Tibial artery (tissue), 4 donors: ENCODE results near the gene C16orf96.

Source experiments
- DNase-seq, 2 donors: peaks; one replicate each; pipeline ENCODE4 v3.0.0-alpha.2; 2019
- H3K27ac ChIP-seq, 2 donors: fragments of 200-600 bp; sonication (generic) in 1 of 2; 1 replicate in 1 of 2; 2 replicates in 1 of 2; pipeline ENCODE4 v1.5.1; 2018 to 2019; ENCODE audit warnings: mild to moderate bottlenecking in 1 of 2
- H3K27me3 ChIP-seq, 2 donors: fragments of 200-600 bp; sonication (generic) in 1 of 2; one replicate each; pipeline versions ENCODE4 v1.5.1 to v1.6.0; 2016 to 2019
- H3K36me3 ChIP-seq, 3 donors: fragments of 200-600 bp; sonication (generic) in 2 of 3; one replicate each; pipeline ENCODE4 v1.5.1; 2016 to 2019; ENCODE audit warnings: mild to moderate bottlenecking in 2 of 3
- H3K4me1 ChIP-seq, 4 donors: fragments of 200-600 bp; sonication (generic) in 2 of 4; 1 replicate in 3 of 4; 2 replicates in 1 of 4; pipeline ENCODE4 v1.5.1; 2016 to 2019
- H3K4me3 ChIP-seq, 2 donors: fragments of 200-600 bp; sonication (generic) in 1 of 2; 1 replicate in 1 of 2; 2 replicates in 1 of 2; pipeline ENCODE4 v1.5.1; 2018 to 2019; ENCODE audit warnings: mild to moderate bottlenecking in 2 of 2
- H3K9me3 ChIP-seq, 3 donors: fragments of 200-600 bp; sonication (generic) in 1 of 3; one replicate each; pipeline ENCODE4 v1.5.1; 2016 to 2019
- intact Hi-C: fragments of 100-400 bp; cut with DNase I; formaldehyde crosslinking; loops from one replicate; pipeline ENCODE4 v1.15.0; 2023; ENCODE audit warnings: low total_unique reads
- TF ChIP-seq, protein P1 (sequence below), 2 experiments: fragments of 200-600 bp in 1 of 2; fragments of 450-650 bp in 1 of 2; IDR thresholded peaks; one replicate each; pipeline ENCODE4 v1.5.1; 2017 to 2019; ENCODE audit warnings: antibody characterized with exemption in 2 of 2, mild to moderate bottlenecking in 1 of 2, moderate library complexity in 1 of 2

C16orf96 gene

DNA sequence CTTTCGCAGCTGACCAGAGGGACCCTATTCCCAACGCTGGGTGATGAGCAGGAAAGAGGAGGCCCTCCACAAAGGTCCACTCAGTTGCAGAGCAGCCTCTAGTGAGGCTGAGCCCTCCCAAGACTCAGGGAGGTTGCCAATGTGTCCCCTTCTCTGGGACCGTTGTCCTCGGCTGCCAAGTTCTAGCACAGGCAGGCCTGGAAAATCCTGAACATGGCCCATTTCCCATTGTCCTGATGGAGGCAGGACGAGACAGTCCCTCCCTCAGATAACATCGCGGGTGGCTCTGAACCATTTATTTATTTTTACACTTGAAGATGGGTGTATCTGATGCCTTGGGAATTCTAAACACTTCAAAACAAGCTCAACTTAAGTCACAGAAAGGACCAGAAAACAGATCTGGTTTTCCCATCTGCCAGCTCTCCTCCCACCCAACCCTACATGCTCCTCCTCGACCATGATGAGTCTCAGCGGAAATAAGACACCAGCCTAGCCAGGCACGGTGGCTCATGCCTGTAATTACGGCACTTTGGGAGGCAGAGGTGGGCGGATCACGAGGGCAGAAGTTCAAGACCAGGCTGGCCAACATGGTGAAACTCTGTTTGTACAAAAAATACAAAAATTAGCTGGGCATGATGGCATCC is 30.4 kb upstream of the C16orf96 start:
- no peak for DNase-seq
- no peak overlapping the region for H3K4me3 ChIP-seq
- peaks cover 0 to 16% (median 7%) of the 10 kb centered on the region in 4 donors for H3K4me1 ChIP-seq
- H3K36me3 ChIP-seq = peaks cover 0 to 19% (median 6%) of the 10 kb centered on the region in 3 donors
- H3K9me3 ChIP-seq = no peaks in the 10 kb centered on the region
- H3K27me3 ChIP-seq = no peaks in the 10 kb centered on the region
- H3K27ac ChIP-seq = no peak overlapping the region
- TF ChIP-seq, protein P1, sequence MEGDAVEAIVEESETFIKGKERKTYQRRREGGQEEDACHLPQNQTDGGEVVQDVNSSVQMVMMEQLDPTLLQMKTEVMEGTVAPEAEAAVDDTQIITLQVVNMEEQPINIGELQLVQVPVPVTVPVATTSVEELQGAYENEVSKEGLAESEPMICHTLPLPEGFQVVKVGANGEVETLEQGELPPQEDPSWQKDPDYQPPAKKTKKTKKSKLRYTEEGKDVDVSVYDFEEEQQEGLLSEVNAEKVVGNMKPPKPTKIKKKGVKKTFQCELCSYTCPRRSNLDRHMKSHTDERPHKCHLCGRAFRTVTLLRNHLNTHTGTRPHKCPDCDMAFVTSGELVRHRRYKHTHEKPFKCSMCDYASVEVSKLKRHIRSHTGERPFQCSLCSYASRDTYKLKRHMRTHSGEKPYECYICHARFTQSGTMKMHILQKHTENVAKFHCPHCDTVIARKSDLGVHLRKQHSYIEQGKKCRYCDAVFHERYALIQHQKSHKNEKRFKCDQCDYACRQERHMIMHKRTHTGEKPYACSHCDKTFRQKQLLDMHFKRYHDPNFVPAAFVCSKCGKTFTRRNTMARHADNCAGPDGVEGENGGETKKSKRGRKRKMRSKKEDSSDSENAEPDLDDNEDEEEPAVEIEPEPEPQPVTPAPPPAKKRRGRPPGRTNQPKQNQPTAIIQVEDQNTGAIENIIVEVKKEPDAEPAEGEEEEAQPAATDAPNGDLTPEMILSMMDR (IDR thresholded peaks at IDR 0.05) = no peak
- intact Hi-C loops = no loop called here

GRCh38 chr16:4529085-4530060 is 26.8 kb upstream of the C16orf96 start:
- Histone ChIP-seq H3K27ac (no peak overlapping the region), H3K9me3 (no peaks in the 10 kb centered on the region), H3K36me3 (peaks cover 0 to 17% (median 0%) of the 10 kb centered on the region in 3 donors), H3K4me1 (peaks cover 0 to 6% (median 2%) of the 10 kb centered on the region in 4 donors), H3K27me3 (no peaks in the 10 kb centered on the region), H3K4me3 (no peak overlapping the region)
- intact Hi-C loops = no loop called here
- DNase-seq = no peak
- TF ChIP-seq, protein P1 (IDR thresholded peaks at IDR 0.05) = no peak

GRCh38 chr16:4531811-4532210 is 24.3 kb upstream of the C16orf96 start:
- no peaks in the 10 kb centered on the region for H3K27me3 ChIP-seq
- H3K27ac ChIP-seq = no peak overlapping the region
- H3K4me3 ChIP-seq = no peak overlapping the region
- TF ChIP-seq, protein P1 (IDR thresholded peaks at IDR 0.05) = no peak
- H3K4me1 ChIP-seq = peaks cover 0 to 19% (median 6%) of the 10 kb centered on the region in 4 donors
- DNase-seq = no peak
- intact Hi-C loops = no loop called here
- H3K9me3 ChIP-seq = no peaks in the 10 kb centered on the region
- H3K36me3 ChIP-seq = peaks cover 0 to 17% (median 0%) of the 10 kb centered on the region in 3 donors

DNA sequence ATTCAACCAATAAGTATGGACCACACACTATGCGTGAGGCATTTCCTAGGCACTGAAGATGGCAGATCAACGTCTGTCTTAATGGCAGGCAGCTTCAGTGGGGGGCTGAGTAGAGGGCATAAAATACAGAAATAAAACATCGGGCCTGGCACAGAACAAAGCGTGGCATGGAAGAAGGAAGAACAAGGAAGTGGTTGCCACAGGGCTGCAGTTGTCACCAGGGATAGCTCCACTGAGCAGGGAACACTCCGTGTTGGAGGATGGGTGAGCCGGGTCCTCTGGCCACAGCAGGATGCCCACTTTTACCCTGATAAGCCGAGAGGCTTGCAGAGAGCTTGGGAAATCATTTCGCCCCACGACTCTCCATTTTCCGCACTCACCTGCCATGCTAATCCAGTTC is 23.9 kb upstream of the C16orf96 start:
- H3K36me3 ChIP-seq = peaks cover 0 to 17% (median 0%) of the 10 kb centered on the region in 3 donors
- no peak overlapping the region for H3K4me3 ChIP-seq
- no peak overlapping the region for H3K27ac ChIP-seq
- DNase-seq = no peak
- H3K9me3 ChIP-seq = no peaks in the 10 kb centered on the region
- no peaks in the 10 kb centered on the region for H3K27me3 ChIP-seq
- peaks cover 0 to 23% (median 10%) of the 10 kb centered on the region in 4 donors for H3K4me1 ChIP-seq
- intact Hi-C loops = no loop called here
- TF ChIP-seq, protein P1 (IDR thresholded peaks at IDR 0.05) = no peak

DNA sequence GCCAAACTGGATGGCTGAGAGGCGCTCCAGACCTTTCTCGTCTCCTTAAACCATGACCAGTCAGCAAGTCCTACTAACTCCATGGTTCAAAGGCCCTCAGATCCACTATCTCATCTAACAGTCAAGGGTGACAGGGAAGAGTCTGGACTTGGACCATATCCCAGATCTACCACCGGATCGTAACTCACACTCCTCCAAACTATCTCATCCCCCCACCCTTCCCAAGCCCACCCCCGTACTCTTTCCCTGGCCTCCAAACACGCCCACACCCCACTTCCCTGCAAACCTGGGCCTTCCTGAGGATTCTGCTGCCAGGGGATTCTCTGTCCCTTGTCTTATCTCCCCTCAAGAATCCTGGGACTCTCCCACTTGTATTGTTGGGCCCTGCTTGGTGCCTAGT is 22.6 kb upstream of the C16orf96 start:
- Histone ChIP-seq H3K4me3 (no peak overlapping the region), H3K9me3 (no peaks in the 10 kb centered on the region), H3K27ac (no peak overlapping the region), H3K36me3 (peaks cover 0 to 17% (median 0%) of the 10 kb centered on the region in 3 donors), H3K27me3 (no peaks in the 10 kb centered on the region), H3K4me1 (peaks cover 0 to 30% (median 16%) of the 10 kb centered on the region in 4 donors)
- TF ChIP-seq, protein P1 (IDR thresholded peaks at IDR 0.05) = no peak
- intact Hi-C loops = no loop called here
- no peak for DNase-seq
